Caco-2 (cell line): ENCODE data around the gene SCMH1. TPM values are rescaled to one million over a fixed set of nuclear protein-coding genes. Genes with fewer than 3 reads are reported as not detected.

Experiments
- BruUV-seq: library from RNA; stranded (reverse); fragments of 400-500 nt; replicated peaks from 2 replicates; lab custom pipeline; 2021; lab: Mats Ljungman, UMichigan
- CTCF ChIA-PET: fragments of 300-600 bp; sonication (Branson Sonifier 250); formaldehyde crosslinking; loops from one replicate; lab custom pipeline; 2022; ENCODE audit warnings: antibody characterized with exemption; lab: Charles Lee
- POLR2A ChIA-PET: fragments of 300-600 bp; sonication (Branson Sonifier 250); formaldehyde crosslinking; loops from one replicate; lab custom pipeline; 2022; ENCODE audit warnings: antibody characterized with exemption; lab: Charles Lee
- DNase-seq, 2 experiments: peaks; one replicate each; pipeline versions ENCODE4 v3.0.0 to v3.0.0-alpha.2; 2020 to 2022
- H3K27me3 ChIP-seq: replicated peaks from 2 replicates; pipeline ENCODE4 v1.6.0; 2011; ENCODE audit warnings: low read length; ENCODE audit not compliant: control insufficient read depth, insufficient read depth
- H3K36me3 ChIP-seq: 2 replicates; pipeline ENCODE4 v1.5.1; 2011; ENCODE audit warnings: low read length; ENCODE audit not compliant: control insufficient read depth, insufficient read depth
- H3K4me1 ChIP-seq: fragments of 250-450 bp; sonication (Bioruptor Pico); 2 replicates; pipeline ENCODE4 v1.5.1; 2020; ENCODE audit warnings: mild to moderate bottlenecking
- H3K4me3 ChIP-seq: 2 replicates; pipeline ENCODE4 v1.5.1; 2011; ENCODE audit warnings: low read depth, mild to moderate bottlenecking, control low read depth, low read length
- H3K9me3 ChIP-seq: fragments of 250-450 bp; sonication (Bioruptor Pico); 2 replicates; pipeline ENCODE4 v1.5.1; 2020; ENCODE audit warnings: mild to moderate bottlenecking, moderate library complexity
- H3K27ac Mint-ChIP-seq: one replicate; pipeline ENCODE4 v1.8.0; 2022; ENCODE audit warnings: mixed read lengths; ENCODE audit not compliant: unreplicated experiment
- H3K27me3 Mint-ChIP-seq: one replicate; pipeline ENCODE4 v1.8.0; 2022; ENCODE audit warnings: mixed read lengths; ENCODE audit not compliant: insufficient read depth, unreplicated experiment
- H3K36me3 Mint-ChIP-seq: one replicate; pipeline ENCODE4 v1.8.0; 2022; ENCODE audit warnings: mild to moderate bottlenecking, mixed read lengths; ENCODE audit not compliant: insufficient read depth, unreplicated experiment
- H3K4me1 Mint-ChIP-seq: one replicate; pipeline ENCODE4 v1.8.0; 2022; ENCODE audit warnings: low read depth, mixed read lengths; ENCODE audit not compliant: unreplicated experiment
- H3K4me3 Mint-ChIP-seq: one replicate; pipeline ENCODE4 v1.8.0; 2022; ENCODE audit warnings: mild to moderate bottlenecking, moderate library complexity, mixed read lengths; ENCODE audit not compliant: unreplicated experiment
- H3K9me3 Mint-ChIP-seq: one replicate; pipeline ENCODE4 v1.8.0; 2022; ENCODE audit warnings: mixed read lengths; ENCODE audit not compliant: unreplicated experiment
- intact Hi-C: fragments of 100-400 bp; cut with micrococcal nuclease; formaldehyde crosslinking; loops from one replicate; pipeline ENCODE4 v1.10.0; 2022; ENCODE audit not compliant: unreplicated experiment
- total RNA-seq: library from RNA; stranded (reverse); gene quantifications from 2 replicates; pipeline ENCODE4 v1.2.3, GENCODE V29; 2022
- TF ChIP-seq, protein P1 (sequence below), 2 experiments: fragments of 200-600 bp in 1 of 2; IDR thresholded peaks; 1 replicate in 1 of 2; 2 replicates in 1 of 2; pipeline versions ENCODE4 v1.5.1 to v1.8.0; 2011 to 2022; ENCODE audit warnings: antibody characterized with exemption in 1 of 2, control low read depth in 1 of 2, inconsistent platforms in 1 of 2, low read depth in 1 of 2, low read length in 1 of 2, mild to moderate bottlenecking in 1 of 2, moderate library complexity in 1 of 2; ENCODE audit not compliant: insufficient read depth in 1 of 2, severe bottlenecking in 1 of 2, unreplicated experiment in 1 of 2

SCMH1 gene
- total RNA-seq, 1 experiment from 2014 or later, result 27.6 TPM

DNA sequence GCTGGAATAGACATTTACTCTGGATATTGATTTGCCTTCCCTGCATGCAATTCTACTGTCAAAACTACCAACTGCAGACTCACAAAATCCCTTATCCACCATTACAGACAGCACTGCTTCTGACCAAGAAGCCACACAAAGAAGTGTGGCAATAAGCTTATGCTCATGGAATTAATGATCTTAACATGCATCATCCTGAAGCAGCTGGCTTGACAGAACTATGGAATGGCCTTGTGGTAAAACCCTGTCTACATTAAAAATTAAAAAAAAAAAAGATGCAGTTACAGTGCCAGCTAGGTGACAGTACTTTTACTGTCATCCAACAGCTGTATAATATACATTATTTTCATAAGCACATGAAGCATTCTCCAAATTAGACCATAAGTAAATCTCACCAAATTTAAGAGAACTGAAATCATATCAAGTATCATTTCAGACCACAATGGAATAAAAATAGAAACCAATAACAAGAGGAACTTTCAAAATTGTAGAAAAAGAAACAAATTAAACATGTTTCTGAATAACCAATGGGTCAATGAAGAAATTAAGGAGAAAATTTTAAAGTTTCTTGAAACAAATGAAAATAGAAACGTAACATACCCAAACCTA lies 70.7 kb downstream of the SCMH1 start:
- TF ChIP-seq, protein P1, sequence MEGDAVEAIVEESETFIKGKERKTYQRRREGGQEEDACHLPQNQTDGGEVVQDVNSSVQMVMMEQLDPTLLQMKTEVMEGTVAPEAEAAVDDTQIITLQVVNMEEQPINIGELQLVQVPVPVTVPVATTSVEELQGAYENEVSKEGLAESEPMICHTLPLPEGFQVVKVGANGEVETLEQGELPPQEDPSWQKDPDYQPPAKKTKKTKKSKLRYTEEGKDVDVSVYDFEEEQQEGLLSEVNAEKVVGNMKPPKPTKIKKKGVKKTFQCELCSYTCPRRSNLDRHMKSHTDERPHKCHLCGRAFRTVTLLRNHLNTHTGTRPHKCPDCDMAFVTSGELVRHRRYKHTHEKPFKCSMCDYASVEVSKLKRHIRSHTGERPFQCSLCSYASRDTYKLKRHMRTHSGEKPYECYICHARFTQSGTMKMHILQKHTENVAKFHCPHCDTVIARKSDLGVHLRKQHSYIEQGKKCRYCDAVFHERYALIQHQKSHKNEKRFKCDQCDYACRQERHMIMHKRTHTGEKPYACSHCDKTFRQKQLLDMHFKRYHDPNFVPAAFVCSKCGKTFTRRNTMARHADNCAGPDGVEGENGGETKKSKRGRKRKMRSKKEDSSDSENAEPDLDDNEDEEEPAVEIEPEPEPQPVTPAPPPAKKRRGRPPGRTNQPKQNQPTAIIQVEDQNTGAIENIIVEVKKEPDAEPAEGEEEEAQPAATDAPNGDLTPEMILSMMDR (IDR thresholded peaks at IDR 0.05; ENCODE audit: insufficient read depth in 1 of 2, low read depth in 1 of 2, low read length in 1 of 2, severe bottlenecking in 1 of 2, unreplicated experiment in 1 of 2), result no peak
- H3K9me3 ChIP-seq, result no peaks in the 10 kb centered on the region
- DNase-seq, result no peak
- H3K27me3 ChIP-seq, result no peaks in the 10 kb centered on the region
- no peaks in the 10 kb centered on the region for H3K4me1 ChIP-seq
- H3K27ac Mint-ChIP-seq, result no peak overlapping the region
- POLR2A ChIA-PET, result no interaction called here
- no peaks in the 10 kb centered on the region for H3K36me3 ChIP-seq
- peaks cover 4% of the 10 kb centered on the region for H3K36me3 Mint-ChIP-seq
- peaks cover 30% of the 10 kb centered on the region for H3K9me3 Mint-ChIP-seq
- no TSS peak for BruUV-seq
- peaks cover 6% of the 10 kb centered on the region for H3K4me1 Mint-ChIP-seq
- no peak overlapping the region for H3K4me3 Mint-ChIP-seq
- no peaks in the 10 kb centered on the region for H3K27me3 Mint-ChIP-seq
- intact Hi-C loops, result no loop called here
- H3K4me3 ChIP-seq, result no peak overlapping the region
- CTCF ChIA-PET, result no interaction called here

DNA sequence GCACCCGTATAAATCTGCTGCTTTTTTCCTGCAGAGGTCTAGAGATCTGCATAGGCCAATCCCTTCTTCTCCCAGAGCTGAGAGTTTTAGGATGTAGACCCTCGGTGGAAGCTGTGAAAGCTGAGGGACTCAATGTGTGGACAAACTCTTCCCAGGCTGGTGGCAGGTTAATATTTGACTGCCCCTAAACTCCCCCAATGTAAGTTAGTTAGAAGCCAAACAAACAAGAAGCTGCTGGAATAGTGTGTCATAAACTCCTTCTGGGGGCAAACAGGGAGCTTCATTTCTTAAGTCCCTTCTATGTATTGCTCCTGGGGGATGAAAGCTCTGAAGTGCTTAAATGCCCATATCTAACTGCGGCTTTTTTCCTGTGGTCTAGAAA lies 72.3 kb downstream of the SCMH1 start:
- Mint-ChIP-seq H3K4me1 (peaks cover 6% of the 10 kb centered on the region), H3K4me3 (no peak overlapping the region), H3K27ac (no peak overlapping the region), H3K36me3 (peaks cover 4% of the 10 kb centered on the region), H3K27me3 (no peaks in the 10 kb centered on the region), H3K9me3 (peaks cover 20% of the 10 kb centered on the region)
- Histone ChIP-seq H3K27me3 (no peaks in the 10 kb centered on the region), H3K4me1 (no peaks in the 10 kb centered on the region), H3K36me3 (no peaks in the 10 kb centered on the region), H3K4me3 (no peak overlapping the region), H3K9me3 (no peaks in the 10 kb centered on the region)
- intact Hi-C loops, result no loop called here
- BruUV-seq, result no TSS peak
- DNase-seq, result no peak
- ChIA-PET CTCF (no interaction called here), POLR2A (no interaction called here)
- TF ChIP-seq, protein P1 (IDR thresholded peaks at IDR 0.05; ENCODE audit: insufficient read depth in 1 of 2, low read depth in 1 of 2, low read length in 1 of 2, severe bottlenecking in 1 of 2, unreplicated experiment in 1 of 2), result no peak

DNA sequence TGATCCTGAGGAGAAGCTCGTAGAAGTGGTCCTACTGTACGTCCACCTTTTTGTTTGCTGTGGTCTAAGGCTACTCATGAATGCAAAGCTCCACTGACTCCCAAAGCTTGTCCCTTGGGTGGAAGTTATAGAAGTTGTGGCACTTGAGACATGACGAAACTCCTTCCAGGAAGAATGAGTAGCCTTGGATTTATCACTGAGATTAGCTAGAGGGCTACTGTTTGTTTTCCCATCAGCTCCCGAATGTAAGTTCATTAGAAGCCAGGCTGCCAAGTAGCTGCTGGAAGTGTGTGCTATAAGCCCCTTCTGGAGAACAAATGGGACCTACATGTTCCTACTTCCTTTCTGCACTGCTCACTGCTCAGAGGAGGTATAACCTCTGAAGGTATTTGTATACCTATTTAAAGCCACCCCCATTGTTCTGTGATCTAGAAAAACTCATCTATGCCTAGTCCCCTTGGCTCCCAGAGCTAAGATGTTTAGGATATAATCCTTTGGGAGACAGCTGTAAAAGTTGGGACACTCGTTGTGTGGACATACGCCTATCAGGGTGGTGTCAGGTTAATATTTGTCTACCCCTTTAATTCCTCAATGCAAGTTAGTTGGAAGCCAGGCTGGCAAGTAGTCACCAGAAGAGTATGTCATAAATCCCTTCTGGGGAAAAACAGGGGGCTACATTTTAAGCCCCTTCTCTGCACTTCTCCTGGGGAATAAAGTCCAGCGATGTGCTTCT lies 72.9 kb downstream of the SCMH1 start:
- Histone ChIP-seq H3K9me3 (no peaks in the 10 kb centered on the region), H3K36me3 (no peaks in the 10 kb centered on the region), H3K4me3 (no peak overlapping the region), H3K27me3 (no peaks in the 10 kb centered on the region), H3K4me1 (no peaks in the 10 kb centered on the region)
- CTCF ChIA-PET, result no interaction called here
- intact Hi-C loops, result no loop called here
- Mint-ChIP-seq H3K9me3 (peaks cover 20% of the 10 kb centered on the region), H3K27me3 (no peaks in the 10 kb centered on the region), H3K4me3 (no peak overlapping the region), H3K4me1 (peaks cover 6% of the 10 kb centered on the region), H3K27ac (no peak overlapping the region), H3K36me3 (peaks cover 4% of the 10 kb centered on the region)
- POLR2A ChIA-PET, result no interaction called here
- no peak for DNase-seq
- TF ChIP-seq, protein P1 (IDR thresholded peaks at IDR 0.05; ENCODE audit: insufficient read depth in 1 of 2, low read depth in 1 of 2, low read length in 1 of 2, severe bottlenecking in 1 of 2, unreplicated experiment in 1 of 2), result no peak
- no TSS peak for BruUV-seq
